HTERT RPE-1 (cell line): ENCODE data around the gene HK3.

Experiments
- in situ Hi-C: fragments of 300-500 bp; cut with MboI; formaldehyde crosslinking; loops from 4 replicates; pipeline ENCODE4 v1.14.3; 2020; ENCODE audit warnings: low sequenced_read_pairs

The HK3 gene

DNA sequence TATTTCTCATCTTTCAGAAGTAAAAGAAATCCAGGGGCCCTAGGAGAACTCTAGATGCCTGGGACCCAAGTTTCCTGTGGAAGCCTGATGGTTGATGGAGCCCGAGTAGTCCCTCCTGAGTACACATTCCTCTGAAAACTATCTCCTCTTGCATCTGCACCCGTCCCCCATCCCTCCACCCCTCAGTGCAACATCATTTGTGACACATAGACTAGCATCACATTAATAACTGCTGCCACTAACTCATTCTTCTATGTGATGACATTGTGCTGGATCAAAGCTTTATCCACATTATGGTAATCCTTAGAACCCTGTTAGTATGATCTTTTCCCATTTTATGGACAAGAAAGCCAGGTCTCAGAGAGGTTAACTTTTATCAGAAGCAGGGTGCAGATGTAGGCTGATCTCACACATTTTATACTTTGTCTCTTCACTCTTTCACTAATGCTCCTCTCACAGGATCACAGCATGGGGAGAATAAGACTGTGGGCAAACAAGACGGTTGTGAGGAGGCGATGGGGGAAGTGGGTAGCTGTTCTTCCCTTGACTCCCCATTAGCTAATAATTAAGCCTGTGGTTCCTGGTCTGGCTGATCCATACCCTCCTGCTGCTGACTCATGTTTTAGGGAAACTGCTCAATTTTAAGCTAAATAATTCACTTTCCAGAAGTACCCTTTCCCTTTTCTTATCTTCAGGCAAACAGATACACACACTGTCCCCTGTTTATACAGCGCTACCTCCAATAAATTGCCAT lies 3.9 kb upstream of the HK3 start:
- in situ Hi-C loops: no loop called here

DNA sequence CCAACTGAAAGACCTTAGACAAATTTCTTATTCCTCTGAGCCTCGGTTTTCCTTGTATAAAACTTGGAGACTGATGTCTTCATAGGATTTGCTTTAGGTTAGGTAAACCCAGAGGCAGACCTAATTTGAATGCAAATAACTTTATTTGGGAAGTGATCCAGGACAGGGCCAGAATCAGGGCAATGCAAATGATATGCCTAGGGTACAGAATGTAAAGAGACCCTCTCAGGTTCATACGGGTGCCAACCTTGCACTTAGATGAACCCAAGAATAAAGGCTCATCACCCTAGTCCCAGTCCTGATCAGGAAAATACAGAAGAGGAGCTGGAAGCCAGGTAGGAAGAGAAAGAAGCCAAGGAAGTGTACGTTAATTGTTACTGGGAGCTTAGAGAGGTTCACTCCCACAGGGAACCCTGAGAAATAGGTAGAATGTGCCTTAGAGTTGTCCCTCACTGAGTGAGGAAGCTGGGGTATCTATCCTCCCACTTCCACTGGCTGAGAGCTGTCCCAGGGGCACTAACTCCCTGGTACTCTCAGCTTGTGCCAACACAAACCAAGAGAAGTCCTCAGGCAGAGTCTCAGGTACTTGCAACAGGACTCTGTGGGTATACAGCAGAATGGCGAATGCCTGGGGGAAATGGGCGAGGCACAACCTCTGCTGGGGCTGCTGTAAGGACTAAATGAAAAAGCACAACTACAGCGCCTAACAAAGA lies 3.1 kb upstream of the HK3 start:
- in situ Hi-C loops: no loop called here

DNA sequence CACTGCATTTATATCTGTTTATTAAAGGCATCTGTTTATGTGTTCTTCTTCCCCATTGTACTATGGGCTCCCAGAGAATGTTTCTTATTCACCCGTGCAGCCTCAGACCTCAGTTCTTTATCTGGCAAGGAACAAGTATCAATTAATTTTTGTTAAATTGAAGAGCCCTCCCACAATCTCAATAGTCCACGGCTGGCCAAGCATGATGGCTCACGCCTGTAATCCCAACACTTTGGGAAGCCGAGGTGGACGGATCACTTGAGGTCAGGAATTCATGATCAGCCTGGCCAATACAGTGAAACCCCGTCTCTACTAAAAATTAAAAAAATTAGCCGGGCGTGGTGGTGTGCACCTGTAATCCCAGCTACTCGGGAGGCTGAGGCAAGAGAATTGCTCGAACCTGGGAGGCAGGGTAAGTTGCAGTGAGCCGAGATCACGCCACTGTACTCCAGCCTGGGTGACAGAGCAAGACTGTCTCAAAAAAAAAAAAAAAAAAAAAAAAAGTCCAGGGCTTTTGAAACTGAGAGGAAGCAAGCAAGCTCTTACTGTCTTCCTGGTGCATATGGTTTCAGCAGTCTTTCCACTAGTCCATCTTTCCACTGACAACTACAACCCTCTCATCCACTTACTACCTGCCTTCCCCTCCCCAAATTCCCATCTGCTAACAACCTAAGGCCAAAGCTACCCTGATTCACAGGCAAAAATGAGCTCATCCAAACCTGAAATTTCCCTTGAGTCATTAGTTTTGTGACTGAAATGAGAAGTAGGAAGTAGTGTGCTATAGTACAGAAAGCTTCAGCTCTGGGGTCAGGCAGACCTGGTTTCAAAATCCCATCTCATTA lies 2.3 kb upstream of the HK3 start:
- in situ Hi-C loops: no loop called here

DNA sequence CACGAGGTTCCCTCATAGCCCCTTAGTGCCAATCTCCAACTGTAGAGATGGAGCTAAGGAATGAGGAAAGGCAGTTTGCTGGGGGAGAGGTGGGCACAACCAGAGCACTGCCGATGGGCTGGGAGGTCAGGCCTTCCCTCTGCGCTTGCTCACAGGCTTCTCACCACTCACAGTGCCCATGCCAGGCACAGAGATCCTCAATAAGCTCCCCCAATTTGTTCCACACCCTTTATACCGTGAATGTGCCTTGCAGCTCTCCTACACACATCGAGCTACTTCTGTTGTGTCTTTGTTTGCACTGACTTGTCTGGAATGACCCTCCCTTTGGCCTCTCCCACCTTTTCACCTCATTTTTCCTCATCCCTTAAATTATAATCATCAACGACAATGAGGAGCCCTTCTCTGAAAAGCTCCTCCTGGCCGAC lies 1.6 kb upstream of the HK3 start:
- in situ Hi-C loops: no loop called here

DNA sequence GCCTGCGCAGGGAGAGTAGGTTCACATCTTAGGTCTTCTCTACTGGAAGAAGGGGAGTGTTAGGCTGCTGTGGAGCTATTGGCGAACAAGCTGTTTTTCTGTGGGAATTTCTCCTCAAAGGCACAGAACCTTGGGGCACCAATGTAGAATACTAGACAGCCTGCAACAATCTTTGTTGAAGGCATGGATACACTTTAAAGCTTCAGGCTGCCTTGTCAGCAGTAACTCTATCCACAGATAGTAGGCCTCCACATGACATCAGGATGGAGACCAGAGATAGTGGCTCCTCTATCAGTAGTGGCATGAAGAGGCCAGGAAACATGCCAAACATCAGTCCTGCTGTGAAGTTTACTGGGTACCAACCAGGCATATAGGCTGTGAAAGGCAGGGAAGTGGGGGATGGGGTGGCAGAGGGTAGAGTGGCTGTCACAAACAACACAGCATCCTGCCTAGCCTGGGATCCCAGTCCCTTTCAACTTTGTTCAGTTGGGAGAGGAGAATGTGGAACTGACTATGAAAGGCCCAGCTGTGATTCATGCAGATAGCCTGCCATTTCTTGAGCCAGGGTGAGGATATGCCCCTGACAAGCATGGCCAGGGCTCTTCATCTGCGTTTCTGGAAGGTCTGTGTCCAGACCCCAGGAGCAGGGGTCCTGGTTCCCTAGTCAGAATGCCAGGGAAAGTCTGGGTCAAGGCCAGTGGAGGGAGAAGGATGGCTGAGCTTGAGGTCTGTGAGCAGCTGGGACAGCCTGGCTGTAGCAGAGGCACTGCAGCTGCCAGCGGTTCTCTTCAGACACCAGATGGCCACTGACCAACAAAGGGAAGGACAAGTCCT lies 1.0 kb upstream of the HK3 start:
- in situ Hi-C loops: no loop called here

DNA sequence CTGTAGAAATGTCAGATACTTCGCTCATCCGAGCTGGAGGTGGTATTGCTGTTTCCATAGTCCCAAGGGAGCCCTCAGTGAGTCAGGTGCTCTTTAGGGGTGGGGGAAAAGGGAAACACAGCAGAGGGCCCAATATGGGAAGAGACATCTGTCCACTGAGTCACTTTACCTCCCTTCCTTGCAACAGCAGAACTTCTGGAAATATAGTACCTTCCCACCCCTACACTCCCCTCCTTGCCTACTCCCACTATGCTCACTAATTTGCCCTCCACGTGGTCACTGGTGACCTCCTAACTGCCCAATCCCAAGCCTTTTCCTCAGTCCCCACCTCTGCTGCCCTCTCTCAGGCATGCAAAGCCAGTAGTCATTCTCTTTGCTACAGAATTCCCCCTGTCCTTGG lies 1.9 kb downstream of the HK3 start:
- in situ Hi-C loops: no loop called here

DNA sequence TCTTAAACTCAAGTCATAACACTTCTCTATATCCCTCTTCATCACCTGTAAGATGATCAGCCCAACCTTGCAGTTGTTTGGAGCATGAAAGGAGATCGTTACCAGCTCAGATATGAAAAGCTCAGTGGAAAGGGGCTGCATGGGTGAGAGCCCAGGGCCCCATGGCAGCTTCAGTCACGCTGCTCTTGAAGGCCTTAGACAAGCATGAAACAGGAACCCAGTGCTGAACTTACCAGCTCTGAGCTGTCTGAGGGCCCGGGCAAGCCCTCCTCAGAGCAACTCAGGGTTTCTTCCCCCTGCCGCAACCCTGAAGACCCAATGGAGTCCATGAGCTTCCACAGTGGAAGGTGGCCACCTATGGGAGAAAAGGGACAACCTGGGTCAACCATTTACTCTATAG lies 3.3 kb downstream of the HK3 start:
- in situ Hi-C loops: no loop called here

DNA sequence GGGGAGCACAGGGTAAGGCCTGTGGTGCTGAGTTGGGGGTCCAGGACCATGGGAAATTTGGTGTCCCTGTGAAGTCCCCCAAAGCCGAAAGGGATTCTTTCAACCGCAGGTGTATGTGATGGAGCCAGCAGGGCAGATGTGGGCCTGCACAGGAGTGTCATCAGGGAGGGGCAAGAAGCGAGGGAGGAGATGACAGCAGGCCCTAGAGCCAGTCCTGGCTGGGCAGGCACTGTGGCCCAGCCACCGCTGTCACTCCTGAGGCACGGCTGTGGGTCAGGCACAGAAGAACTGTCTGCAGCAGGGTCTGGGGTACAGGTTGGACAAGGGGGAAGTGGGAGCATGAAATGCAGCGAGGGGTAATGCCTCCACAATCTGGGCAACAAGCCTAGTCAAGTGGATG lies 4.8 kb downstream of the HK3 start:
- in situ Hi-C loops: no loop called here

DNA sequence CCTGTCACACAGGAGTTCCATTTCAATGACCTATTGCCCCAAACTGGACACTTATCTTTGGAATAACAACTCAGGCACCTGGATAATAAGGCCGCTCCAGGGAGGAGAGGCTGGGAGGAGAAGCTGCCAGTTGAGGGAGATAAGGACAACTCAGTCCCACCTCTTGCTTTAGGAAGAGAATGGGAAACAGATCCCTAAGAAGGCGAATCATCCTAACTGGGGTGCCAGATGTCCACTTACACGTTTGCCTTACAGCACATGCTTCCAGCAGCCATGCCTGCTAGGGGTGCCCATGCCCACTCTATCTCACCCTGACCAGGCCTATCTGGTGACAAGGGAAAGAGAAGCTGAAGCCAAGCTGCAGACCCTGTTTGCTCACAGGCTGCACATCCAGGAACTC lies 6.5 kb downstream of the HK3 start:
- in situ Hi-C loops: no loop called here

DNA sequence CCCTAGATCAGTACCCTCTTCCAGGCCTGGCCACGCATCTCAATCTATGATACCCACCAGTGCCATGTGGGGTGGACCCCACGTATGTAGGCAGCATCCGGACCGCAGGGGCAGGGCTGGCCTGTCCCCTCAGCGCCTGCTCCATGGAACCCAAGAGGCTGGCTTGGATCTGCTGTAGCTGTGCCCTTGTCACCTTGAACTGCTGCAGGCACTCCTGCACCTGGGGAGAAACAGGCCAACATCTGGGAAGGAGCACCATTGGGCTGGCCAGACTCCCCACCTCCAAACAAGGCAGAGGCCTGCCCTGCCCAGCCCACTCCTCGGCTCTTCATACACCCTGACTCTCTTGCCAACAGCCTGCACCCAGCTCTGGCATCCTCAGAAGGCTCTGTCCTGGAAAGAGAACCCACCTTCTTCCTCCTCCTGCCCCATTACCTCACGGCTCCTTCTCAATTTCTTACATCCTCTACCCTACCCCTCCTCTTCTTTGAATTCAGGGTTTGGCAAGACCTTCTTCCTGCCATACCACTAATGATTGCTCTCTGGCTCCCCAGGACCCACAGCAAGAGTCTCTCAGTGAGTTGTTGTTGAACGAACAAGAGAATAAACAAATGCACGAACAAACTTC lies 7.7 kb downstream of the HK3 start:
- in situ Hi-C loops: no loop called here

DNA sequence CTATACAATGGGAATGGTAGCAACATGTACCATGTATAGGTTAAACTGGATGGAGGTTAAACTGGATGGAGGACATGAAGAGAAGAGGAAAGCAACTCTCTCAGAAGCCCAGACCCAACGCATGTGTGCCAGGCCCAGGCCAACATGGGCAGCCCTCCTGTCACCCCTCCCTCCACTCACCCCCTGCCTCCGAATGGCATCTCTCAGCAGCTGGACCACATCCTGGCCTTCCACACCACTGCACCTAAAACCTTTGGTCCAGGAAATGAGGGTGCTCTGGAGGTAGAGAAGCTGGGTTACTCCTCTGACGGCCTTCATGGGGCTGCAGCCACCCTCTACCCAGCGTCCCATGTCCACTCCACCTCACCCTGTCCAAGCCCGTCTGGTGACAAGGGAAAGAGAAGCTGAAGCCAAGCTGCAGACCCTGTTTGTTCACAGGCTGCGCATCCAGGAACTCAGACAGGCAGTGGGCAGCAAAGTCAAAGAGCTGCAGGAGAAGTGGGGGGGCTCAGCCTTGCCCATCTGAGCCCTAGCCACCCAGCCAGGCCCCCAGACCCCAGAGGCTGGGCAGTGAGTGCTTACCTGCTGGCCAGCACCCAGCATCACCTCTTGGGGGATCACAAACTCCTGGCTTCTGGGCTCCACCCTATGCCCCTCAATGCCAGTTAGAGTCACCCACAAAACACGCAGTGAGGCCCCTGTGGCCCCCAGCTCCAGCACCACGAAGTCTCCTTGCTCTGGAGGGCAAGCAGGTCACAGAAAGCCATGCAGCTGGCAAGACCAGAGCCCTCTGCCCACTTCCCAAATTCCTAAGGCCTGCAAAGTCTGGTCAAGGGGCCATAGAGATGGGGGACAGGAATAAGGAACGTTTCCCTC lies 8.5 kb downstream of the HK3 start:
- in situ Hi-C loops: no loop called here

DNA sequence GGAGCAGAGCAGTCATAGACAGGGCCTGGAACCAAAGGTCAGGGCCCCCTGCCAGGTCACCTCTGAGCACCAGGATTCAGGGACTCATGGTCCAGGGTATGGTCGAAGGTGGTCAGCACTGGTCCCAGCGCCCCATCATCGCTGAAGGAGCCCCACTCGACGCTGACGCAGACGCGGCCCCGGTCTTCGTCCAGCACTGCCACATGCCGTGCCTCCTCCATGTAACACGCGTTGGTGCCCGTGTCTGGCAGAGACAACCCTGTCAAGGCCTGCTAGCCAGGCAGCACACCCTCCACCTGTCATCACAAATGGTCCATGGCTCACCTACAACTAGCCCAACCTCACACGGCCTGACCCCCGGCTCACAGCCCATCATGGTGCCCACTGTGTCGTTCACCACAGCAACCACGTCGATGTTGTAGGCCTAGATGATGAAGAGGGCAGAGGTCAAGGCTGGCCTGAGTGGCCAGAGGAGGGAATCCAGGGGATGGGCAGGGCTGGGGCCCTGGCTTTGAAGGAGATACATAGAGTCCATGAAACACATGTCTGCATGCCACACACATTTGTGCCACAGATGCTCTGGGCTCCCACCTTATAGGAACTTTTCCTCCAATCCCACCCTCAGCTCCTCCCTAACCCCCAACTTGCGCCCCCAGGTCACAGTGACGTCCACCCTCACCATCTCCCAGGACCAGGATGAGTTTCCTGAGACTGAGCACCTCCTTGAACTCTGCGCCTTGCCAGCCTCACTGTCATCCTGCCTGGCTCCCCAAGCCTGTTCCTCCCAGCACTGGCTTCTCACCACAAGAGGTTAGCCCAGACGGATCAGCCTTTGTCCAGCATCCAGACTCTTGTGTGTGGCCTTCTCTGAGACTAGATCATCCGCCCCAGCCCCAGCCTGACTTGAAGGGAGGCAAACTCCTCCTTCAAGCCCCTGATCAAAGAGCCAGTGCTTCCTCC lies 9.5 kb downstream of the HK3 start:
- in situ Hi-C loops: no loop called here

DNA sequence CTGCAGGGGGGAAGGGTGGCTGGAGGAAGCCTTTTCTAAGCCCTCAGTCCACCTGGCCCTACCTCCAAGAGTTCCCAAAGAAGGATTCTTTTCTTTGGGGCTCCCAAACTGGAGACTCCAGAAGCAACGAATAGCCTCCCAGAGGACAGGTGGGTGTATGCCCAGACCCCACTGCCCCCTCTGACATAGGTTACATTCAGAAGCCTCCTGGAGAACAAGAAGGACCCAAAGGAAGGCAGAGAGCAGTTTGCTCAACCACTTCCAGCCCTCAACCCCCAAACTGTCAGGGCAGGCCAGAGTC lies 10.3 kb downstream of the HK3 start:
- in situ Hi-C loops: no loop called here

DNA sequence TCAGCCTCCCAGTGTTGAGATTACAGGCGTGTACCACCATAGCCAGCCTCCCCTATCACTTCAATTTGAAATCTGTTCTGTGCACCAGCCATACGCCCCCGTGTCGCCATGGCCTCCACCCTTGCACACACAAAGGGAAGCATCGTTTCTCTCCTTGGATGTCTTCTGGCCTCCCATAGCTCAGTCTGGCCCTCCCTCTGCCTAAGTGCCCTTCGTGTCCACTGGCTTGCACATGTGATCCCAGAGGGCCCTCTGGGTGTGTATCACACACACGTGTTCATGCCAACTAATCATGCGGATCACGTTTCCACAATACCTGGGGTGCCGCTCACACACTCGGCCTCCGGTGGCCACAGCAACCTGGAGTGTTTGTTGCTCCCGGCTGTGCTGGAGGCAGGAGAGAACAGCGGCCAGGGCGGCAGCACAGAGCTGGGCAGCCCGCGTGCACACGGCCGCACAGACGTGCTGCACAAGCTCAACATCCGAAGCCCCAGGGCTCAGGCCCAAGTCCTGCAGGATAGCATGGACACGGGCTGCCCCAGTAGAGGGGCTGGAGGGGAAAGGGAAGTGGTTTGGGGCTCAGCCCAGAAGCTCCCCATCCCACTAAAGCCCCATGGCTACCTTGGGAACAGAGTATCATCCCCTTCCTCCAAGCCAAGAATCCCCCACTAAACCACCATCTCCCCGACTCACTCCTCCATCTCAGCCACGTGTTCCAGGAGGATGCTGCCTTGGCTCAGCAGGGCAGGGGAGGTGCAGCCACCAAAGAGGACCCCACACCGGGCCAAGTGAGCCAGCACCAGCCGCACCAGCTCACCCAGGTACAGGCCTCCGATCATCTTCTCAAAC lies 10.9 kb downstream of the HK3 start:
- in situ Hi-C loops: no loop called here

DNA sequence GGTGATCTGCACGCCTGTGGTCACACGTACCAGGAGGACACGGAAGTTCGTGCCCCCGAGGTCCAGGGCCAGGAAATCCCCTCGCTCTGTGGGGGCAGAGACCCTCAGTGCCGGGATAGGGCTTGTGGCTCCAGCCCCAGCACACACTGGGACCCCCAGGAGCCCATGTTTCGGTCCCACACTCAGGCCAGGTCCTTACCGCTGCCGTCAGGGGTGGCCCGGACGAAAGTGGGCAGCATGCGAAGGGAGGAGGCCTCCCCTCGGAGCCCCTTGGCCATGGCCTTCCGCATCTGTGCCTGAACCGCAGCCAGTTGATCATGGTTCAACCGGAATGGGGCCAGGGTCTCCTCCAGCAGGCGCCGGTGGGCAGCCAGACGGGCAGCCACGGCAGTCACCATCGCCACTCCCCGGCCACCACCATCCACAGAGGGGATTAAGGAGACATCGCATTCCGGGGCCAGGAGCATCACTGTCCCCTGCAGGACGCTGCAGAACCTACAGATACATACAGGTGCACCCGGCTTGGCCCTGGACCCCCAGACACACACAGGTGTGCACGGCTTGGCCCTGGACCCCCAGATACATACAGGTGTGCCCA lies 11.8 kb downstream of the HK3 start:
- in situ Hi-C loops: no loop called here

DNA sequence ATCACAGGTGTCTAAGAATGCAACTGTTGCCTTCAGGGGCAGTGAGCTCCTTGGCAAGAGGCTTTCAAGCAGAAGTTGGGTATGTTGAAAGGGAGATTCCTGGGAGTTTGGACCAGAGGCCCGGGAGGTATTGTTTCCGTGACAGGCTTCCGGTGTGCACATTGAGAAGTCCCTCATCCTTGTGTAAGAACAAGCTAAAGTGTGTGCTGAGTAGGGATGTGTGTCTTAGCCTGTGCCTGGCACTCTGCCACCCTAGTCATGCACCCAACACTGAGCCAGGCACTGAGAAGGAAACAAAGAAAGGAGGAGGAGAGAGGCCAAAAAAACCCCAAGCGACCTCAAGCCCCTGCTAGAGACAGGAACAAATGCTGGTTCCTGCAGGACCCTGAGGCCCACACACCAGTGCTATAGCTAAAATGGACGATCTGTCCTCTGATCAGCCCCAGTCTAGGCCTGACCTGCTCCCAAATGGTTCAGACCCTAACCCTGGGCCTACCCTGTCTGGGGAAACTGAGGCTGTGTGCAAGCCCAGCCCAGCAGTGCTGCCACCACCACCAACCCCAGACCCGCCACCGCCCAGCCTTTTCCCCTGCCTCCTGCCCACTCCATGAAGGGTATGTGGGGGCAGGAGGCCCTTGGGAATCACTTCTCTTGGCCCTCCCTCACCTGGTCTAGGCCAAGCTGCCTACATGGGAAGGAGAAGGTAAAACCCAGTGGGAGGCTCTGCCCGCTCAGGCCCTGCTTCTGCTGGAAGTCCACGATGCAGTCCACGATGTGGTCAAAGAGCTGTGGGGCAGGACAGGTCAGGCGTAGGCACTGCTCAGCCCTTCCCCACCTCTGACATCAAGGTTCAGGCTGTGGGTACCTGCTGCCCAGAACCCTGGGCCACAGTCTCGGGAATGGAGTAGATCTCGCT lies 12.6 kb downstream of the HK3 start:
- in situ Hi-C loops: no loop called here
